Gastrocnemius medialis (tissue), 4 donors: ENCODE results near the gene LAMC3. TPM values are rescaled to one million over a fixed set of nuclear protein-coding genes. Genes with fewer than 3 reads are reported as not detected.

ENCODE experiments used
- ATAC-seq, 2 donors: fragments of 150-250 bp; one replicate each; pipeline ENCODE4 v1.9.1; 2016
- DNase-seq, 2 donors: peaks; one replicate each; pipeline ENCODE4 v3.0.0-alpha.2; 2019
- H3K27ac ChIP-seq, 4 donors: fragments of 200-600 bp; sonication (generic); 1 replicate in 1 of 4; 2 replicates in 3 of 4; pipeline ENCODE4 v1.5.1; 2016 to 2018; ENCODE audit warnings: mild to moderate bottlenecking in 2 of 4, moderate library complexity in 1 of 4
- H3K27me3 ChIP-seq, 3 donors: fragments of 200-600 bp; sonication (generic) in 2 of 3; 1 replicate in 1 of 3; 2 replicates in 2 of 3; pipeline versions ENCODE4 v1.5.1 to v1.6.0; 2016 to 2019; ENCODE audit warnings: mild to moderate bottlenecking in 1 of 3, moderate library complexity in 1 of 3
- H3K36me3 ChIP-seq, 2 donors: fragments of 200-600 bp; sonication (generic) in 1 of 2; one replicate each; pipeline ENCODE4 v1.5.1; 2017 to 2018
- H3K4me1 ChIP-seq, 2 donors: fragments of 200-600 bp; sonication (generic) in 1 of 2; one replicate each; pipeline ENCODE4 v1.5.1; 2016 to 2017; ENCODE audit warnings: mild to moderate bottlenecking in 2 of 2
- H3K4me3 ChIP-seq, 4 donors: fragments of 200-600 bp; sonication (generic) in 3 of 4; 1 replicate in 1 of 4; 2 replicates in 3 of 4; pipeline ENCODE4 v1.5.1; 2016 to 2019; ENCODE audit warnings: mild to moderate bottlenecking in 2 of 4
- H3K9me3 ChIP-seq, 3 donors: fragments of 200-600 bp; sonication (generic) in 2 of 3; 1 replicate in 1 of 3; 2 replicates in 2 of 3; pipeline ENCODE4 v1.5.1; 2016 to 2019
- CTCF ChIP-seq, 5 experiments: fragments of 450-650 bp in 3 of 5; fragments of 200-600 bp in 2 of 5; sonication (generic) in 2 of 5; IDR thresholded peaks in 4 of 5; conservative IDR thresholded peaks in 1 of 5; 1 replicate in 4 of 5; 2 replicates in 1 of 5; pipeline ENCODE4 v1.5.1; 2016 to 2019; ENCODE audit warnings: antibody characterized with exemption in 5 of 5, mild to moderate bottlenecking in 3 of 5, moderate library complexity in 3 of 5
- POLR2A ChIP-seq, 2 donors: fragments of 450-650 bp; IDR thresholded peaks; one replicate each; pipeline ENCODE4 v1.6.1; 2017; ENCODE audit warnings: antibody characterized with exemption in 2 of 2, mild to moderate bottlenecking in 2 of 2, moderate library complexity in 2 of 2
- in situ Hi-C, 4 donors: fragments of 200-750 bp; cut with MboI; loops; one replicate each; pipeline versions ENCODE4 v1.15.0 to v1.8.0; 2017; ENCODE audit warnings: low sequenced_read_pairs in 4 of 4
- intact Hi-C: fragments of 100-400 bp; cut with DNase I; formaldehyde crosslinking; loops from one replicate; pipeline ENCODE4 v1.15.1; 2023; ENCODE audit warnings: low total_unique reads
- total RNA-seq, 4 donors: library from RNA; depleted of rRNA; stranded (reverse); fragments of >200 nt; gene quantifications; one replicate each; pipeline versions ENCODE4 v1.1.0 to v1.2.3, GENCODE V29; 2016

Gene LAMC3
- total RNA-seq, 4 donors from 2014 or later: 0.07 to 1.5 (median 0.72) TPM

GRCh38 chr9:131048820-131049219 lies 39.8 kb downstream of the LAMC3 start:
- intact Hi-C loops (loop anchor here (5.0 kb wide), 1 partner anchor 182 kb away; no protein-coding TSS in a partner anchor), in situ Hi-C loops (no loop called here)
- H3K9me3 ChIP-seq: no peaks in the 10 kb centered on the region
- H3K36me3 ChIP-seq: no peaks in the 10 kb centered on the region
- H3K27me3 ChIP-seq: peaks cover 0 to 4% (median 3%) of the 10 kb centered on the region in 3 donors
- H3K4me3 ChIP-seq: no peak overlapping the region
- no peak for ATAC-seq
- DNase-seq: no peak
- H3K4me1 ChIP-seq: no peaks in the 10 kb centered on the region
- TF ChIP-seq CTCF (IDR thresholded peaks at IDR 0.05 in 4 of 5, conservative IDR thresholded peaks at IDR 0.05 in 1 of 5) (no peak), POLR2A (IDR thresholded peaks at IDR 0.05) (no peak)
- H3K27ac ChIP-seq: no peak overlapping the region

- TF ChIP-seq CTCF (IDR thresholded peaks at IDR 0.05 in 4 of 5, conservative IDR thresholded peaks at IDR 0.05 in 1 of 5): no peak
- TF ChIP-seq POLR2A (IDR thresholded peaks at IDR 0.05): no peak
- no peaks in the 10 kb centered on the region for H3K9me3 ChIP-seq
- H3K4me1 ChIP-seq: no peaks in the 10 kb centered on the region
- intact Hi-C loops (loop anchor here (5.0 kb wide), 1 partner anchor 183 kb away; no protein-coding TSS in a partner anchor), in situ Hi-C loops (no loop called here)
- peaks cover 0 to 4% (median 3%) of the 10 kb centered on the region in 3 donors for H3K27me3 ChIP-seq
- ATAC-seq (no peak), DNase-seq (no peak)
- H3K36me3 ChIP-seq: no peaks in the 10 kb centered on the region
- no peak overlapping the region for H3K27ac ChIP-seq
- no peak overlapping the region for H3K4me3 ChIP-seq
Measured at GRCh38 chr9:131049829-131050715, 41.1 kb downstream of the LAMC3 start.

GRCh38 chr9:131050831-131051230 lies 41.9 kb downstream of the LAMC3 start:
- no peak overlapping the region for H3K27ac ChIP-seq
- H3K27me3 ChIP-seq: peaks cover 0 to 4% (median 3%) of the 10 kb centered on the region in 3 donors
- in situ Hi-C loops: no loop called here
- intact Hi-C loops: no loop called here
- ATAC-seq: no peak
- no peaks in the 10 kb centered on the region for H3K9me3 ChIP-seq
- no peak overlapping the region for H3K4me3 ChIP-seq
- H3K36me3 ChIP-seq: no peaks in the 10 kb centered on the region
- no peak for TF ChIP-seq CTCF (IDR thresholded peaks at IDR 0.05 in 4 of 5, conservative IDR thresholded peaks at IDR 0.05 in 1 of 5)
- no peak for TF ChIP-seq POLR2A (IDR thresholded peaks at IDR 0.05)
- H3K4me1 ChIP-seq: no peaks in the 10 kb centered on the region
- no peak for DNase-seq

- in situ Hi-C loops: no loop called here
- Histone ChIP-seq H3K4me1 (no peaks in the 10 kb centered on the region), H3K27ac (no peak overlapping the region), H3K36me3 (no peaks in the 10 kb centered on the region), H3K9me3 (no peaks in the 10 kb centered on the region), H3K27me3 (peaks cover 0 to 4% (median 3%) of the 10 kb centered on the region in 3 donors), H3K4me3 (no peak overlapping the region)
- intact Hi-C loops: no loop called here
- DNase-seq (no peak), ATAC-seq (no peak)
- TF ChIP-seq POLR2A (IDR thresholded peaks at IDR 0.05) (no peak), CTCF (IDR thresholded peaks at IDR 0.05 in 4 of 5, conservative IDR thresholded peaks at IDR 0.05 in 1 of 5) (no peak)
Measured at GRCh38 chr9:131051592-131052517, 42.9 kb downstream of the LAMC3 start.
